ENCODE results near the gene MAP1LC3B2.

GRCh38 chr12:116613256-116613655, 54.1 kb downstream of the MAP1LC3B2 start:
- TF ChIP-seq SRF (IDR thresholded peaks at IDR 0.05; ENCODE audit: low read depth, low read length) (no peak), SIN3A (conservative IDR thresholded peaks at IDR 0.05 in 1 of 2, IDR thresholded peaks at IDR 0.05 in 1 of 2; ENCODE audit: low read depth in 1 of 2, low read length in 2 of 2) (no peak), CTCF (IDR thresholded peaks at IDR 0.05; ENCODE audit: control extremely low read depth in 1 of 3, insufficient read depth in 1 of 3, low read depth in 1 of 3, low read length in 3 of 3) (no peak), JUND (IDR thresholded peaks at IDR 0.05; ENCODE audit: low read length) (no peak), EP300 (IDR thresholded peaks at IDR 0.05; ENCODE audit: borderline replicate concordance in 1 of 2, low read depth in 2 of 2, low read length in 2 of 2) (no peak)

Measured in H1 (cell line).